Stimulated activated naive CD8-positive, alpha-beta T cell treated with anti-CD3 and anti-CD28 coated beads, Interleukin-15, amount 100 ng/mL, for 72 hours (primary cell): ENCODE measurements around the gene STKLD1.
A peak's percentile ranks its signal among the peaks of the same experiment; 100 is the strongest.

ENCODE experiments used
- ATAC-seq: fragments of 150-1000 bp; cut with Tn5 transposase; 2 replicates; pipeline ENCODE4 v1.10.0; 2021; ENCODE audit warnings: mild to moderate bottlenecking, moderate library complexity
- DNase-seq, 2 donors: peaks; one replicate each; pipeline ENCODE4 v3.0.0; 2021 to 2022
- H3K27ac Mint-ChIP-seq, 2 donors: one replicate each; pipeline ENCODE4 v1.8.0; 2022; ENCODE audit warnings: mild to moderate bottlenecking in 2 of 2, mixed read lengths in 2 of 2, moderate library complexity in 2 of 2
- H3K27me3 Mint-ChIP-seq: one replicate; pipeline ENCODE4 v1.8.0; 2022; ENCODE audit warnings: mixed read lengths
- H3K4me1 Mint-ChIP-seq: one replicate; pipeline ENCODE4 v1.8.0; 2022; ENCODE audit warnings: mild to moderate bottlenecking, mixed read lengths
- H3K4me3 Mint-ChIP-seq, 2 donors: one replicate each; pipeline ENCODE4 v1.8.0; 2022; ENCODE audit warnings: mild to moderate bottlenecking in 2 of 2, mixed read lengths in 2 of 2, moderate library complexity in 1 of 2
- H3K9me3 Mint-ChIP-seq, 2 donors: one replicate each; pipeline ENCODE4 v1.8.0; 2022; ENCODE audit warnings: mixed read lengths in 2 of 2

STKLD1 gene

DNA sequence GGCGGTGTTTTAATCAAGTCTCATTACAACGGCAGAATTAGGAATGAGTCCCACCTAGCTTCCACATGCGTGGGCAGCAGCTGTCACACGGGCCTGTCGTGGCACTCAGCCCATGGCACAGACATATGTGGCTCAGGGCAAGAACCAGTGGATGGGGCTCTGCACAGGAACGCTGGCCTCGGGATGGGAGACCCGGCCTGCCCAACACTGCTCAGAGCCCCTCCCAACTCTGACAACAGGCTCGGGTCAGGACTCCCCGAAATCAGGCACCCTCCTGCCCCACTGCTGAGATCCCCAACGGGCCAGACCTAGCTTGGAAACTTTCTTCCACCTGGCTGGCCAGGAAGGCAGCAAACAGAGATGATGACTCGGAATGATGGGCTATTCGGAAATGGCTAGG is 35.2 kb upstream of the STKLD1 start:
- ATAC-seq (no peak), DNase-seq (no peak)
- Mint-ChIP-seq H3K27ac (peak overlapping the region in 1 of 2 donors; percentile 93), H3K9me3 (no peaks in the 10 kb centered on the region), H3K4me1 (peaks cover 61% of the 10 kb centered on the region), H3K27me3 (no peaks in the 10 kb centered on the region), H3K4me3 (no peak overlapping the region)

DNA sequence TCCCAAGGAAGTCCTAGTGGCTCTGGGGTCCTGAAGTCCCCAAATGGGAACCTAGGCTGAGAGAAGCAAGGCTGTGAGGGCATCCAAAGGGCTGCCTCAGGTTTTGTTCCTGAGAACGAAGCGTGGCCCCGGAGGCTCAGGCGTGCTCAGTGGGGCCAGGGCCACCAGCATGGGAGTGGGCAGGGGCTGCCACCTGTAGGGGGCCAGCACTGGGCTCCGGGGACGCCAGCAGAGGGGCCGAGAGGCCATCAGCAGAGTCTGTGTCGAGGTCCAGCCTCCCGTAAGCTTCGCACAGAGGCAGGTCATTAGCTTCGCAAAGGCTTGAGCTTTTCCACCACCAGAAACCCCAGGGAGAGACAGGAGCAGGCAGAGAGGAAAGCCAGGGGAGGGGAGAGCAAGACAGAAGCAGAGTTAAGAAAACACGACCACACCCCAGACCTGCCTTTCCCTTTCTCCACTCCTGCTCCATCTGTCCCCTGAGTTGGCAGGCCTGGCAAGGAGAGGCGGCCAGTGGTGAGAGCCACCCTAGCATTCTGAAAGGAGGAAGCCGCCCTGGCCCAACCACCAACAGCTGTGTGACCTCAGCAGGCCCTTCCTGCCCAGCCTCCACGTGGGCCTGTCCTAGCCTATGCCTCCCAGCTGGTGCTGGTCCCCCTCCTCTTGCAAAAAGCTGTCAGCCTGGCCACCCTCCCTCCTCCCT is 34.6 kb upstream of the STKLD1 start:
- Mint-ChIP-seq H3K27me3 (no peaks in the 10 kb centered on the region), H3K27ac (peak overlapping the region in 1 of 2 donors; percentile 76), H3K9me3 (no peaks in the 10 kb centered on the region), H3K4me3 (no peak overlapping the region), H3K4me1 (peaks cover 61% of the 10 kb centered on the region)
- DNase-seq = no peak
- ATAC-seq = no peak

DNA sequence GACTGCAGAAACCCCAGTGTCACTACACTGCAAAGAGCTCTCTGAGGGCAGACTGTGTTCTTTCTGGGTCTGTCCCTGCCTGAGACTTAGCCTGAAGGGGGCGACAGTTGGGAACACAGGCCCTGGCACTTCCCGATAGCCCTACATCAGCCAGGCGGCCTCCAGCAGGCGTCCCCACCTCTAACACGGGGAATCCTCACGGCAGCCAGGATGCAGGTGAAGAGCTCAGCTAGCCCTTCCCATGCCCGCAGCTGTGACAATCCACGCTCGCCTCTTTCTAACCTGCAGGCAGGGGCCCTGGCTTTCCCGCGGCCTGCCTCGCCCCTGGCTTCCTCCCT is 34.1 kb upstream of the STKLD1 start:
- Mint-ChIP-seq H3K27ac (peak overlapping the region; percentile 61 to 76), H3K27me3 (no peaks in the 10 kb centered on the region), H3K4me3 (no peak overlapping the region), H3K4me1 (peaks cover 61% of the 10 kb centered on the region), H3K9me3 (no peaks in the 10 kb centered on the region)
- no peak for ATAC-seq
- DNase-seq = no peak

DNA sequence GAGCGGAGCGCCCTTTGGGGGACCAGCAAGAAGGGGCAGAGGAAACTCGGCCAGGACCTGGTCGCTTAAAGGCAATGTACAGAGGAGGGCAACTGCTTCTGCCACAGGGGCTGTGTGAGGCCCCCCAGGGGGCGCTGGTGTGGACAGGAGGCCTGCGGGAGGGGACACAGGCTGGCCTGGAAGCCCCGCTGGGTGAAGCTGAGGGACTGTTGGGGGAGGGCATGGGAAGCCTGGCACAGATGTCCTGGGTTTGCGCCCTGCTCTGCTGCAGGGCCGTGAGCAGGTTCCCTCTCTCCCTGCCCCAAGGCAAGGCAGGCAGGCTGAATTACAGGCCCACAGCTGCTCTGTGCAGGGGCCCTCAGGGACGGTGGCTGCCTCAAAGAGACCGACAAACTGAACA is 33.6 kb upstream of the STKLD1 start:
- Mint-ChIP-seq H3K4me1 (peaks cover 62% of the 10 kb centered on the region), H3K27ac (peak overlapping the region in 1 of 2 donors; percentile 76), H3K4me3 (no peak overlapping the region), H3K27me3 (no peaks in the 10 kb centered on the region), H3K9me3 (no peaks in the 10 kb centered on the region)
- DNase-seq (no peak), ATAC-seq (no peak)

DNA sequence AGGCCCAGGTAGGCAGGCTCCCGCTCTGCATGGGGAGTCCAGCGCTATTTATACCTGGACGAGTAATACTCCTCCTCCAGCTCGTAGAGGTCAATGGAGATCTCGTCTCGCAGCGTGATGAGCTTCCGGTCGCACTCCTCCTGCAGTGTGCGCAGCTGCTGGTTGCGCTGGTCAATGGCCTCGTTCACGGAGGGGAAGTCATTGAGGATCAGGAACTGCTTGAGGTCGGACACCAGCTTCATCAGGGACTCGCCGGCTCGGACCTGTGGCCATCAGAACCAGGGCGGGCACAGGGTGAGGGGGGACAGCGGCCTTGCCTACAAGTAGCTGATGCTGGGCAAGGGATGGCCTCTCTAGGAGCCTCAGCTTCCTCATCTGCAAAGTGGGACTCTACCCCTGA is 32.1 kb upstream of the STKLD1 start:
- ATAC-seq = no peak
- H3K4me3 Mint-ChIP-seq = no peak overlapping the region
- H3K27me3 Mint-ChIP-seq = no peaks in the 10 kb centered on the region

DNA sequence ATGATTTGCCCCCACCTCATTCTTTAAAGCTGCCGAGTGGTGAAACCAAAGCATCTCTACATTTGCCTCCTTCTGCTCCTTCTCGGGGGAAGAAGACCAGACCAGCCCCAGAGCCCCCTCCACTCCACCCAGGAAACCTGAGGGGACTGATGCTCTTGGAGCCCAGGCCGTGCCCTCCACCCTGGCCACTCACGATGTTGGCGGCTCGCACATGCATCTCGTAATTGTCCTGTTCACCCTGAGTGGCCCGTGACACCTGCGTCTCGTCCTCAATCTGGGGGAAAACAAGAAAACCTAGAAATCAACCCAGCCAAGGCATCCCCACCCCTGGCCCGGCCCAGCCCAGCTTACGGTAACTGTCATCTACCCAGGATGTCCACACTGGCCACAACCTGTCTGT is 31.2 kb upstream of the STKLD1 start:
- H3K27ac Mint-ChIP-seq = no peak overlapping the region
- H3K9me3 Mint-ChIP-seq = no peaks in the 10 kb centered on the region
- no peaks in the 10 kb centered on the region for H3K27me3 Mint-ChIP-seq
- H3K4me3 Mint-ChIP-seq = no peak overlapping the region
- ATAC-seq (no peak), DNase-seq (no peak)
- peaks cover 62% of the 10 kb centered on the region for H3K4me1 Mint-ChIP-seq

More for the DNA sequence above, 32.1 kb upstream of the STKLD1 start:
- no peaks in the 10 kb centered on the region for H3K9me3 Mint-ChIP-seq
- no peak for DNase-seq
- no peak overlapping the region for H3K27ac Mint-ChIP-seq
- peaks cover 62% of the 10 kb centered on the region for H3K4me1 Mint-ChIP-seq

DNA sequence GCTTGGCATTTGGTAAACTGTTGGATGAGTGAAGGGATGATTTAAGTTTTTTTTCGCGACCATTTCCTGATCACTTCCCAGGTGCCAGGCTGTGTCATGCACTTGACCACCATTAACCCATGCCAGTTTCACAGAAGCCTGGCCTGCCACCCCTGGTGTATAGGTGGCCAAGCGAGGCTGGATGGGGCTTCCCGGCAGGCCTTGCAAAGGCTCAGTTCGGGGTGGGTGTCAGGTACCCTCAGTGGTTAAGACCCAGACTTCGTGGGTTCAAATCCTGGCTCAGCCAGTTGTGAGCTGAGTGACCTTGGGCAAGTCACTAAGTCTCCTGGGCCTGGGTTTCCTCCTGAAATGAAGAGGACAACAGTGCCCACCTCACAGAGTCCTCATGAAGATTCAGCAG is 30.6 kb upstream of the STKLD1 start:
- DNase-seq (no peak), ATAC-seq (no peak)
- peaks cover 62% of the 10 kb centered on the region for H3K4me1 Mint-ChIP-seq
- H3K27me3 Mint-ChIP-seq = no peaks in the 10 kb centered on the region
- H3K4me3 Mint-ChIP-seq = no peak overlapping the region
- H3K9me3 Mint-ChIP-seq = no peaks in the 10 kb centered on the region
- no peak overlapping the region for H3K27ac Mint-ChIP-seq

DNA sequence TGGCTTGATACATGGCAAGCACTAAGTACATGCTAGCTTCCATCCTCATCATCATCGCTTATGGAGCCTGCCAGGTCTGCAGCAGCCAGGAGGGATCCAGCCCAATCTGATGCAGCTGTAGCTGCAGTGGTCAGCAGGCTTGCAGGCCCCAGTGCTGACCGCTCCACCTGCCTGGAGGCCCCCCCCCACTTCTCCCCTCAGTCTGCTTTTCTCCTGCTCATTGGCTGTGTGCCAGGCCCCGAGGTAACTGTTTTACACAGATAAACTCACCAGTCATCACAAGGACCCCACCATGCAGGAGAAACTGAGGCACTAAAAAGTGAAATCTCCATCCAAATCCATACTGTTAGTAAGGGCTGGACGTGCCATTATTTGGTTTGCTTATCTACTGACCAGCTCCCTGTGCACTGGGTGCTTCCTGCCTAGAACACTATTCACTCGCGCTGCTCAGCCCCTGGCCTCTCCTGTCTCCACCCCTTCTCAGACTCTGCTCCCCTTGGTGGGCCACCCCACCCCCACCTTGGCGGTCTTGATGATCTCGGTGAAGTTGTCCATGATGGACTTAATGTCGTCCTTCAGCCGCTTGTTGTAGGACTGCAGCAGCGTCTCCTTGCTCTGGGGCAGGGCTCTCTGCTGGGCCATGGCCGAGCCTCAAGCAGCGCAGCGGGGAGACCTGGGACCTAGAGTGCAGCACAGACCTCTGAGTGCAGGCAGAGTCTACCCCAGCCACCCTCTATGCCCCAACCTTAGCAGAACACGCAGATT is 30.0 kb upstream of the STKLD1 start:
- Mint-ChIP-seq H3K27me3 (no peaks in the 10 kb centered on the region), H3K27ac (peak overlapping the region; percentile 91 to 92), H3K4me3 (peak overlapping the region; percentile 96 to 99), H3K4me1 (peaks cover 59% of the 10 kb centered on the region), H3K9me3 (no peaks in the 10 kb centered on the region)
- no peak for ATAC-seq
- DNase-seq = no peak

DNA sequence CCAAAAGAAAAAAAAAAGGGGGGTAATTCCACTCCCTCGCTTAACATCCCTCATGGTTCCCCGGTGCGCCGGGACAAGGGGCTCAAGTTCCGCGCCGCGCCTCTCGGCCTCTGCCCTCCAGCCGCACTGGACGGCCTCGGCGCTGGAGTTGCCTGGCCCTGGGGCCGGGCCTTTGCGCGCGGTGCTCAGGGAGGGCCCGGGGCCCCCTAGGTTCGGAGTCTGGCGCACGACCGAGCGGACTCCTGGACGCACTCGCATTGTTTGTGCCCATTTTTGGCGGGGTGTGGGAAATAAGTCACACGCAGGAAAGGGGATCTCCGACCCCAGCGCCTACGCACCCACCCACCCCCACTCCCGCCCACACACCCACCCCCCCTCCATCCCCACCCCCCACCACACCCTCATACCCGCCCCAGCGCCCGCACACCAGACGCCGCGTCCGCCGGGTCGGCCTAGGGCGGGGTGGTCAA is 28.6 kb upstream of the STKLD1 start:
- H3K27me3 Mint-ChIP-seq = no peaks in the 10 kb centered on the region
- ATAC-seq = peak; percentile 70
- peak overlapping the region; percentile 96 to 99 for H3K4me3 Mint-ChIP-seq
- no peaks in the 10 kb centered on the region for H3K9me3 Mint-ChIP-seq
- peak; percentile 64 to 65 for DNase-seq
- H3K27ac Mint-ChIP-seq = peak overlapping the region; percentile 100
- H3K4me1 Mint-ChIP-seq = peaks cover 55% of the 10 kb centered on the region

DNA sequence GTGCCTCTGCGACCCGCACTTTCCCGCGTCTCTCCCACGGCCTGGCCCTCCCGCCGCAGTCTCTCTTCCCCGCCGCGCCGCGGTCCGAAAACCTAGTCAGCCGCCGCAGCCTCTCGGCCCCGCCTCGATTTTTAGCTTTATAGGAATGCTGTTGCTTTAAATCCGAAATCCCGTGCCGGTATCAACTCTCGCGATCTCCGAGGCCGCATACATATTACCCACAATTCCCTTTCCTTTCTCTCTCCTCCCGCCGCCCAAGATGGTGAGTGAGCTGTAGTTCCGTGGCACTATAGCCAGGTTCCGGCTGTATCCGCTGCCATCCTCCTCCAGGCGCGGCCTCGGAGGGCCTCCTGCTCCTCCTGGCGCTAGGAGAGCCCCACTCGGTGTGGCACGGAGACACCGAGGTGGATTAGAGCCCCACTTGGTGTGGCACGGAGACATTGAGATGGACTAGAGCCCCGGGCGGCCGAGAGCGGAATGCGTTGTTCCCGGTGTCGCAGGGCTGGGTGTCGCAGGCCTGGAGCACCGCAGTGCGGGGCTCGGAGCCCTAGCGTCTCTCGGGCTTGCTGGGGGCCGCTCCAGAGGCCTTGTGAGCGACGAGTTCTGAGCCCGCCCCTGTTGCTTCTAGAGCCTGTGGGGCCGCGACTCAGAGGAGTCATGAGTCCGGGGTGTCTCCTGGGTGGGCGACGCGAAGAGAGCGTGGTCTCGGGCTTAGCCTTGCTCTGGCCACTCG is 28.0 kb upstream of the STKLD1 start, which contains the start of the genes MED22 and RPL7A:
Gene MED22 (minus strand): TSS at position 147 of the 733 bp plus-strand sequence. CDS start 1,469 bp downstream, outside the sequence.
Gene RPL7A (plus strand): TSS at position 234 of the 733 bp plus-strand sequence. CDS start 26 bp downstream, at position 260.
- Mint-ChIP-seq H3K4me3 (peak within 1 kb of the TSS; percentile 96 to 99), H3K27me3 (no peaks in the 10 kb centered on the region), H3K27ac (peak within 1 kb of the TSS; percentile 100), H3K9me3 (no peaks in the 10 kb centered on the region), H3K4me1 (peaks cover 57% of the 10 kb centered on the region)
- DNase-seq (peak; percentile 91 to 95), ATAC-seq (peak; percentile 85)

DNA sequence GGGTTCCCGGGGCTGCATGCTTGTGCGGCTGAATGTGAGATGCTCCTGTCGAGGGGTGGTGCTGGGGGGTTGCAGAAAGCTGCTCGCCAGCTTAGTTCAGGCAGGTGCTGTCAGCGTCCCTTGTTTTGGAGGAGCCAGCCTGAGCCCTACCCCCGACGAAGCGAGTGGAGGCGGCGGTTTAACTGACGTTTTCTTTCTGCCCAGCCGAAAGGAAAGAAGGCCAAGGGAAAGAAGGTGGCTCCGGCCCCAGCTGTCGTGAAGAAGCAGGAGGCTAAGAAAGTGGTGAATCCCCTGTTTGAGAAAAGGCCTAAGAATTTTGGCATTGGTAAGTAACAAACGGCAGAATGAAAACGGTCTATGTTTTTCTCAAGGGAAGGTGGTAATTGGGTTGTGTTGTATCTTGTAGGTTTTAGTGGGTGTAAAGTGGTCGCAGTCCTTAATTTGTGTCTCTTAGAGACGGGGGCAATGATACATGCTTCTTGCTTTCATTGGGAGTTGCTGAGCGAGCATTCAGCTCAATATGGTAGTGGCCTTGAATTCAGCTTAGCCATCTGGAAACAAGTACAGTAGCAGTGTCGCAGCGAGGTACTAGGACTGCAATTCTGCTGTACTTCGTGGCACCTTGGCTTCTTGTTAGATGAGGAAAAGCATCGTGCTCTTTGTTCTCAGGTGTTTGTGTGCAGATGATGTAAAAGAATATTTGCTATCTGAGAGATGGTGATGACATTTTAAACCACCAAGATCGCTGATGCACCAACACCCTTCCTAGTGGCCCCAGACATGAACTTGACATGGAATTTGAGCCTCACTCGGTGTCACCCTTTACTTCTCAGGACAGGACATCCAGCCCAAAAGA is 27.2 kb upstream of the STKLD1 start:
- peak overlapping the region; percentile 100 for H3K27ac Mint-ChIP-seq
- H3K4me3 Mint-ChIP-seq = peak overlapping the region; percentile 96 to 99
- no peaks in the 10 kb centered on the region for H3K9me3 Mint-ChIP-seq
- ATAC-seq = no peak
- no peaks in the 10 kb centered on the region for H3K27me3 Mint-ChIP-seq
- DNase-seq = no peak
- peaks cover 61% of the 10 kb centered on the region for H3K4me1 Mint-ChIP-seq

DNA sequence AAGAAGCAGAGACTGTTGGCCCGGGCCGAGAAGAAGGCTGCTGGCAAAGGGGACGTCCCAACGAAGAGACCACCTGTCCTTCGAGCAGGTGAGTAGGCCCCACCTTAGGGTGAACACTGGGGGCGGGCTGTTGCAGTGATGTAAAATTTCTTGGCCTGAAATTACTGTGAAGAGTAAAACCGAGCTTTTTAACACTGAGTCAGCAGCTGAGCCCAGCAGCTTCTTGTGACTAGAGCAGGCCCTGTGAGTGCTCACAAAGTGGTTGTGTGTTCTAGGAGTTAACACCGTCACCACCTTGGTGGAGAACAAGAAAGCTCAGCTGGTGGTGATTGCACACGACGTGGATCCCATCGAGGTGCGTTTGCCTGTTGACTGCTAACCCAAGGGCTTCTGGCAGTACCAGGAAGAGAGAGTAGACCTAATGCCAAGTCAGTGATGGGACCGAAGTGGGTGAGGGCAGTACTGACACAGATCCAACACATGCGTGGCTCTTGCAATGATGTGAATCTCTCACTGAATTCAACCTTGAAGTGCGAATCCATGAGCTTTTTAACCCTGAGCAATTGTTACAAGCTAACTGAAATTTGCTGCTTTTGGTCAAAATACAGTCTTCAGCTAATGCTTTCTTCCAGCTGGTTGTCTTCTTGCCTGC is 26.1 kb upstream of the STKLD1 start:
- ATAC-seq = no peak
- no peaks in the 10 kb centered on the region for H3K27me3 Mint-ChIP-seq
- no peaks in the 10 kb centered on the region for H3K9me3 Mint-ChIP-seq
- no peak for DNase-seq
- peaks cover 69% of the 10 kb centered on the region for H3K4me1 Mint-ChIP-seq
- H3K27ac Mint-ChIP-seq = peak overlapping the region; percentile 40 to 100
- H3K4me3 Mint-ChIP-seq = peak overlapping the region; percentile 96 to 99

DNA sequence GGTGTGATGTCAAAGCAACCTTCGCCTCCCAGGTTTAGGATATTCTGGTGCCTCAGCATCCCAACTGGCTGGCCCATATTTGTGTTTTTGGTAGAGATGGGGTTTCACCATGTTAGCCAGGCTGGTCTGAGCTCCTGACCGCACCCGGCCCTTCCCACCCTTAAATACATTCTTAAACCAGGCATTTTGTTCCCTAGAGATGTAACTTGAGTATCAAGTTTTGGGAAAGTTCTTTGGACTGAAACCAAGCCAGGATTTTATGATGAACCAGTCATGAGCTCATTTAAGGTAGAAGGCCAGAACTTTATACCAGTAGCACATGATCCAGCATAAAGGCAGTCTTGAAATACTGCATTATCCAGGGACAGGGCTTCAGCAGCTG is 24.6 kb upstream of the STKLD1 start:
- H3K27me3 Mint-ChIP-seq = no peaks in the 10 kb centered on the region
- H3K27ac Mint-ChIP-seq = no peak overlapping the region
- H3K4me3 Mint-ChIP-seq = no peak overlapping the region
- no peaks in the 10 kb centered on the region for H3K9me3 Mint-ChIP-seq
- peaks cover 65% of the 10 kb centered on the region for H3K4me1 Mint-ChIP-seq
- no peak for DNase-seq
- no peak for ATAC-seq

DNA sequence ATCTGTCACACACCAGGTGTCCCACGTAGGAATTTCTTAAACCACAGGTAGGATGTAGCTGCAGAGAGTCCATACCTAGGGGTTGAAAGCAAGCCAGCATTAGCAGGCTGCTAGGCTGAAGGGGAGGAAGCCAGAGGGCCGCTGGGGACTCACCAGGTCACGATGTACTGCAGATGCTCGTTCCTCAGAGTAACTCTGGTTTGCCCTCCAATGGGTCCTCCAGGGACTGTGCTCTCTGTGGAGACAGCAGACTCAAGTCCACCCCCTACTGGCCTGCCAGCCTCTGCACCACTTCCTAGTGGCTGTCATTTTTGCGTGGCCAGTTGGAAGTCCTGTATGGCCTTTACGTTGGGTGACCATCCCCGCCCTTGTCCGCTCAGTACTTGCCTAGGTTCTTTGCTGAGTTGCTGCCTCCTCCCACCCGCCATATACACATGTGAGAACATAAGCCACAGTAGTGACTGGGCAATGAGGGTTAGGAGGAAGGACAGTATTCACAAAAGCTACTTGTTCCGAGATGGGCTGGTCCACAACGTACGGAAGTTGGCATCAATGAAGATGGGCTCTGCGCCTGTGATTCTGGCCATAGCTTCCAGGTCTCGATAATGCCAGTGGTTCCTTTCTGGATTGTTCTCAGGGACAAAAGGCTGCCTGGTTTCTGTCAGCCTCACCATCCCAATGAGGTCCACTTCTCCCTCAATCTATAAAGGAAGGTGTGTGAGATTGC is 24.1 kb upstream of the STKLD1 start:
- Mint-ChIP-seq H3K27ac (no peak overlapping the region), H3K4me1 (peaks cover 62% of the 10 kb centered on the region), H3K27me3 (no peaks in the 10 kb centered on the region), H3K9me3 (no peaks in the 10 kb centered on the region), H3K4me3 (no peak overlapping the region)
- ATAC-seq = no peak
- peak in 1 of 2 donors; percentile 53 for DNase-seq
